Measurements from ENCODE around the gene EXOC3L2.

EXOC3L2 gene

GRCh38 chr19:45253396-45254027 lies 8.3 kb upstream of the EXOC3L2 start:
- no peak overlapping the region for H3K18ac ChIP-seq (ENCODE audit: low read length)
- H3K36me3 ChIP-seq (replicated peaks in 1 of 2; ENCODE audit: control insufficient read depth in 2 of 2, insufficient read depth in 2 of 2, low read length in 2 of 2): peaks cover 2 to 14% of the 10 kb centered on the region in 2 donors
- H4K91ac ChIP-seq (ENCODE audit: low read depth, low read length, poor library complexity): no peak overlapping the region
- H3K4me3 ChIP-seq (ENCODE audit: low read length in 2 of 2): no peak overlapping the region
- H3K27me3 ChIP-seq (ENCODE audit: control insufficient read depth in 3 of 3, insufficient read depth in 3 of 3, low read depth in 1 of 3, low read length in 3 of 3): peaks cover 0 to 8% (median 0%) of the 10 kb centered on the region in 3 experiments
- no peak overlapping the region for H3K4ac ChIP-seq (ENCODE audit: low read length)
- H2AK5ac ChIP-seq (ENCODE audit: low read depth, low read length): no peak overlapping the region
- H3K79me1 ChIP-seq (ENCODE audit: low read depth, low read length): peaks cover 31% of the 10 kb centered on the region
- no peak overlapping the region for H3K4me2 ChIP-seq (ENCODE audit: insufficient read depth, low read length, poor library complexity, severe bottlenecking)
- H2BK12ac ChIP-seq (ENCODE audit: low read length): no peak overlapping the region
- no peaks in the 10 kb centered on the region for H3K9me3 ChIP-seq (replicated peaks in 1 of 2; ENCODE audit: control insufficient read depth in 2 of 2, insufficient read depth in 1 of 2, low read depth in 1 of 2, low read length in 2 of 2)
- no peak overlapping the region for H3K27ac ChIP-seq (replicated peaks; ENCODE audit: low read length)
- no CpG with 5 or more reads among the region's 12 CpGs for WGBS, 2 donors (ENCODE audit: extremely low coverage in 2 of 2, insufficient read length in 2 of 2, insufficient replicate concordance in 1 of 2)
- H3K9ac ChIP-seq (ENCODE audit: low read depth, low read length, poor library complexity): no peak overlapping the region
- DNase-seq (ENCODE audit: low spot score): no peak
- peak overlapping the region; percentile 48 for H3K23ac ChIP-seq (ENCODE audit: low read depth, low read length, poor library complexity)
- H2BK5ac ChIP-seq (ENCODE audit: low read length): no peak overlapping the region
- no peak overlapping the region for H2BK15ac ChIP-seq (ENCODE audit: low read length)
- peaks cover 8 to 9% of the 10 kb centered on the region in 2 donors for H3K4me1 ChIP-seq (ENCODE audit: control insufficient read depth in 2 of 2, insufficient read depth in 1 of 2, low read depth in 1 of 2, low read length in 2 of 2)
- H4K8ac ChIP-seq (ENCODE audit: low read depth, low read length): no peak overlapping the region
- H2BK120ac ChIP-seq (ENCODE audit: low read depth, low read length): no peak overlapping the region
- H2AFZ ChIP-seq (ENCODE audit: low read length): no peak overlapping the region
- no peak overlapping the region for H3K14ac ChIP-seq (ENCODE audit: low read length)

GRCh38 chr19:45251452-45252354 lies 6.5 kb upstream of the EXOC3L2 start:
- H3K14ac ChIP-seq (ENCODE audit: low read length): peak overlapping the region; percentile 21
- H3K9ac ChIP-seq (ENCODE audit: low read depth, low read length, poor library complexity): peak overlapping the region; percentile 88
- peaks cover 0 to 8% (median 0%) of the 10 kb centered on the region in 3 experiments for H3K27me3 ChIP-seq (ENCODE audit: control insufficient read depth in 3 of 3, insufficient read depth in 3 of 3, low read depth in 1 of 3, low read length in 3 of 3)
- H3K27ac ChIP-seq (replicated peaks; ENCODE audit: low read length): no peak overlapping the region
- H3K4me3 ChIP-seq (ENCODE audit: low read length in 2 of 2): peak overlapping the region; percentile 86 to 87
- peaks cover 8 to 9% of the 10 kb centered on the region in 2 donors for H3K4me1 ChIP-seq (ENCODE audit: control insufficient read depth in 2 of 2, insufficient read depth in 1 of 2, low read depth in 1 of 2, low read length in 2 of 2)
- no peak overlapping the region for H2BK15ac ChIP-seq (ENCODE audit: low read length)
- H3K4ac ChIP-seq (ENCODE audit: low read length): no peak overlapping the region
- peak overlapping the region; percentile 95 for H2BK5ac ChIP-seq (ENCODE audit: low read length)
- peak overlapping the region; percentile 96 for H3K4me2 ChIP-seq (ENCODE audit: insufficient read depth, low read length, poor library complexity, severe bottlenecking)
- H3K79me1 ChIP-seq (ENCODE audit: low read depth, low read length): peaks cover 29% of the 10 kb centered on the region
- DNase-seq (ENCODE audit: low spot score): no peak
- peak overlapping the region; percentile 87 for H3K18ac ChIP-seq (ENCODE audit: low read length)
- peak overlapping the region; percentile 92 for H2AK5ac ChIP-seq (ENCODE audit: low read depth, low read length)
- H4K8ac ChIP-seq (ENCODE audit: low read depth, low read length): no peak overlapping the region
- no peak overlapping the region for H3K23ac ChIP-seq (ENCODE audit: low read depth, low read length, poor library complexity)
- no CpG with 5 or more reads among the region's 57 CpGs for WGBS, 2 donors (ENCODE audit: extremely low coverage in 2 of 2, insufficient read length in 2 of 2, insufficient replicate concordance in 1 of 2)
- peaks cover 2 to 14% of the 10 kb centered on the region in 2 donors for H3K36me3 ChIP-seq (replicated peaks in 1 of 2; ENCODE audit: control insufficient read depth in 2 of 2, insufficient read depth in 2 of 2, low read length in 2 of 2)
- H2BK12ac ChIP-seq (ENCODE audit: low read length): no peak overlapping the region
- no peak overlapping the region for H4K91ac ChIP-seq (ENCODE audit: low read depth, low read length, poor library complexity)
- H2BK120ac ChIP-seq (ENCODE audit: low read depth, low read length): no peak overlapping the region
- H2AFZ ChIP-seq (ENCODE audit: low read length): peak overlapping the region; percentile 84
- H3K9me3 ChIP-seq (replicated peaks in 1 of 2; ENCODE audit: control insufficient read depth in 2 of 2, insufficient read depth in 1 of 2, low read depth in 1 of 2, low read length in 2 of 2): no peaks in the 10 kb centered on the region

GRCh38 chr19:45250832-45251451 lies 5.7 kb upstream of the EXOC3L2 start, which contains the start of gene MARK4:
MARK4 (plus strand) TSS chr19:45251271; CDS start chr19:45251589, 318 bp downstream.
- H3K27ac ChIP-seq (replicated peaks; ENCODE audit: low read length): no peak within 1 kb of the TSS
- no peak within 1 kb of the TSS for H3K4ac ChIP-seq (ENCODE audit: low read length)
- no peaks in the 10 kb centered on the region for H3K9me3 ChIP-seq (replicated peaks in 1 of 2; ENCODE audit: control insufficient read depth in 2 of 2, insufficient read depth in 1 of 2, low read depth in 1 of 2, low read length in 2 of 2)
- H4K8ac ChIP-seq (ENCODE audit: low read depth, low read length): peak within 1 kb of the TSS; percentile 86
- H3K18ac ChIP-seq (ENCODE audit: low read length): peak within 1 kb of the TSS; percentile 94
- peaks cover 8 to 9% of the 10 kb centered on the region in 2 donors for H3K4me1 ChIP-seq (ENCODE audit: control insufficient read depth in 2 of 2, insufficient read depth in 1 of 2, low read depth in 1 of 2, low read length in 2 of 2)
- peaks cover 2 to 14% of the 10 kb centered on the region in 2 donors for H3K36me3 ChIP-seq (replicated peaks in 1 of 2; ENCODE audit: control insufficient read depth in 2 of 2, insufficient read depth in 2 of 2, low read length in 2 of 2)
- H3K23ac ChIP-seq (ENCODE audit: low read depth, low read length, poor library complexity): peak within 1 kb of the TSS; percentile 48
- H3K14ac ChIP-seq (ENCODE audit: low read length): peak within 1 kb of the TSS; percentile 40
- H3K27me3 ChIP-seq (ENCODE audit: control insufficient read depth in 3 of 3, insufficient read depth in 3 of 3, low read depth in 1 of 3, low read length in 3 of 3): peaks cover 0 to 8% (median 0%) of the 10 kb centered on the region in 3 experiments
- peak within 1 kb of the TSS; percentile 88 for H3K9ac ChIP-seq (ENCODE audit: low read depth, low read length, poor library complexity)
- H2AFZ ChIP-seq (ENCODE audit: low read length): peak within 1 kb of the TSS; percentile 88
- peak within 1 kb of the TSS; percentile 92 for H2AK5ac ChIP-seq (ENCODE audit: low read depth, low read length)
- peak within 1 kb of the TSS; percentile 82 for H2BK12ac ChIP-seq (ENCODE audit: low read length)
- peak; percentile 55 for DNase-seq (ENCODE audit: low spot score)
- no peak within 1 kb of the TSS for H4K91ac ChIP-seq (ENCODE audit: low read depth, low read length, poor library complexity)
- H3K4me3 ChIP-seq (ENCODE audit: low read length in 2 of 2): peak within 1 kb of the TSS; percentile 86 to 87
- H2BK15ac ChIP-seq (ENCODE audit: low read length): peak within 1 kb of the TSS; percentile 87
- WGBS, 2 donors (ENCODE audit: extremely low coverage in 2 of 2, insufficient read length in 2 of 2, insufficient replicate concordance in 1 of 2): no CpG with 5 or more reads among the region's 58 CpGs
- H2BK120ac ChIP-seq (ENCODE audit: low read depth, low read length): peak within 1 kb of the TSS; percentile 93
- H2BK5ac ChIP-seq (ENCODE audit: low read length): peak within 1 kb of the TSS; percentile 95
- H3K79me1 ChIP-seq (ENCODE audit: low read depth, low read length): peaks cover 29% of the 10 kb centered on the region
- peak within 1 kb of the TSS; percentile 96 for H3K4me2 ChIP-seq (ENCODE audit: insufficient read depth, low read length, poor library complexity, severe bottlenecking)
